Activated naive CD4-positive, alpha-beta T cell treated with Interleukin-2 at 50 U/mL for 16 hours (primary cell): ENCODE measurements around the gene CYP4A22.

Source experiments
- DNase-seq: peaks from one replicate; pipeline ENCODE4 v3.0.0-alpha.2; 2020

CYP4A22 gene

DNA sequence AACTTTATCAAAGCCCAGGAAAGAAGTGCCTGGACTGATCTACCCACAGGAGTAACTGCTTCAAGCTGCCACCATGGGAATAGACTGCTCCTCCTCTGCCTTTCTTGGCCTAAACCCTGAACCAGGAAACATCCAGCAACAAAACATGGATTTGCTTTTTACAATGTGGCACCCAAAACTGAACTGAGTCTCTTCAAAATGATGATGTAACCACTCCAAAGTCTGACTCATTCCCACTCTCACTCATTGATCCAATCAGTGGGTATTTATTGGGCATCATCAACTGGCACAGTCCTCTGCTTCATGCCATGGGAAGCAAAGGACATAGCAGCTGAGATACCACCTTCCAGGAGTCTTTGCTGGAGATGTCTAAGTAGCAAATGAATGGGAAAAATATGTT lies 23.5 kb downstream of the CYP4A22 start:
- DNase-seq = no peak

DNA sequence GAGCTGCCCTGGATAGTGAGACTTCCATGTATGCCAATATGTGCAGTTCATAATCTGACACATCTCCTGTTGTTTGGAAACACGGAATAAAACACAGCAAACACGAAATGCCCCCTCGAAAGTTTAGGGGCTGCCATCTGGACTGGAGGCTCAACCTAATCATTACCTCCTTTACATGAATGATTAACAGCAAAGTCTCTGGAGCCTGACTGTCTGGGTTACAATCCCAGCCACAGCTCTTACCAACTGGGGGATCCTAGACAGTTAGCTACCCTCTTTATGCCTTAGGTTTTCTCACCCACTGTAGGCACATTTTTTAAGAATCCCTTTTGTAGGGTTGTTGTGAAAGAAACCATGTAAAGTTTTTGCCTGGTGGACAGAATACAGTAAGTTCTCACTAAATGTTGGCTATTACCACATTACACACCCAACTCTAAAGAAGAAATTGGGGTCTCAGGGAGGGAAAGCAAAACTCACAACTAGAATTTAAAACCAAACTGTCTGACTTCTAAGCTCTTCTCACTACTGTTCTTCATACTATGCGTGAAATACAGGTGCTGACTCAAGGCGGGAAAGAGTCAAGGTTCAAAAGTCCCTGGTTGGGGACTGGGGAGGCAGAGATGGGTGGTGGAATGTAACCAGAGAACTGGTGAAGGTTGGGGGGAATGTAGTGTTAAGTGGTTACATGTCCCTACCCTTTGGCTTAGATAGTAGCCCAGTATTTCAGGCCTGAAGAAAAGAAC lies 24.2 kb downstream of the CYP4A22 start:
- no peak for DNase-seq

DNA sequence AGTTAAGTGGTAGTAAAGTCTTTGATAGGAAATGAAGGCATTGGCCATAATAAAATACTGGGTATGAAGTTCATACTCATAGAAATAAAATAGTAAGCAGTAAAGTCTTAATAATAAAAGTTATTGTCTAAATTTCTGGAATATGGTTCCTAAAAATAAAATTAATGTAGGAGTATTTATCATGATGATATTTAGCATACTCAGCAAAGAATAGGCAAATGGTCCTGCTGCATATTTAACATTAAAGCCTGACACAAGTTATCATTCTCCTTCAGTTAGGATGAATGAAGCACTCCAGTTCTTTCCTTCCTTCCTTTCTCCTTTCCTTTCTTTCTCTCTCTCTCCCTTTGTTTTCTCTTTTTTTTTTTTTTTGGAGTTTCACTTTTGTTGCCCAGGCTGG lies 27.3 kb downstream of the CYP4A22 start:
- no peak for DNase-seq

DNA sequence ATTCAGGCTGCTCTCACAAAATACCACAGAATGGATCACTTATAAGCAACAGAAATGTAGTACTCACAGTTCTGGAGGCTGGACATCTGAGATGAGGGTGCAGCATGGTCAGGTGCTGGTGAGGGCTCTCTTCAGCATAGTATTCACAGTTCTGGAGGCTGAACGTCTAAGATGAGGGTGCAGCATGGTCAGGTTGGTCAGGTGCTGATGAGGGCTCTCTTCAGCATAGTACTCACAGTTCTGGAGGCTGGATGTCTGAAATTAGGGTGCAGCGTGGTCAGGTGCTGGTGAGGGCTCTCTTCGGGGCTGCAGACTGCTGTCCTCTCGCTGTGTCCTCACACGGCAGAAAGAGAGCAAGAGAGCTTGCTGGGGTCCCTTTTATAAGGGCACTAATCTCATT lies 35.5 kb downstream of the CYP4A22 start:
- no peak for DNase-seq

DNA sequence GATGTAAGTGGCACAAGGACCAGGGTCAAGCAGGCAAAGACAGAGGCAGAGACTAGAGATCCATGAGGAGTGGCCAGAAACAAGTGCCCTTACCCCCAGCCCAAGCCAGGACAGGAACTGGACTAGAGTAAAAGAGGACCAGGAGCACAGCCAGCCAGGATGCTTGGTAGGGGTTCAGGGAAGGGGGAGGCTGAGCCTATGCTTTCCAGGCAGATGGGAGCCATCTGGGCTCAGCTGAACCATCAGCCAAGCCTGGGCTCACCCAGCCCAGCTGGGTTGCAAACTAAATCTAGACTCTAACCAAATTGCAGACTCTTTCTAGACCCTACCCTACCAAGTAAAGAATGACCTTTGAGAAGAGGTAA lies 37.4 kb downstream of the CYP4A22 start:
- DNase-seq = no peak

DNA sequence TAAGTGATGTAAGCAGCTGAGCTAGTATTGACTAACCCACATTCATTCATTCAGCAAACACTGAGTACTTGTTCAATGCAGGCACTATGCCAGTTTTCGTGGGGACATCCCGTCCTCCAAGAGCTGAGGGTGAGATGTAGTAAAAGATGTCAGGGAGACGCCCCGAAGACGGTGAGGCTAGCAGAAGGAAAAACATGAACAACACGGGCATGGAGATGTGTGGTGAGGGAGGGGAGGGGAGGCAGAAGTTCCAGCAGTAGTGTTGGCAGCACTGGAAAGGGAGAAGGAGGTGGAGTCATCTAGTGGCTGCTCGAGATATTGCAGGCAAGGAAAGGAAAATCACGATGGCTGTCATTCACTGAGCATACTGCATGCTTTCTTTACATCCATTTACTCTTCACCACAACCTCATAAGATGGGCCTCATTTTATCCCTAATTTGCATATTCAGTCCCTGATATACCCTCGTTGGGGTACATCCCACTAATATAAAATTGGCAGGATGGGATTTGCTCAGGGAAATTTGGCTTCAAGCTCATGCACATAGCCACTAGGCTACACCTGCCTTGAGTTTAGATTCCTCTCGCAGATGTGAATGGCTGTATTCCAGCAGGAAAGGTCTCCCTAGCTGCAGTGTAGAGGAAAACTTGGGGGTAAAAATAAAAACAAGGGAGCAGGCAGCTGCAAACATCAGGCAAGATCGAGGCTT lies 38.1 kb downstream of the CYP4A22 start:
- peak; percentile 50 for DNase-seq

DNA sequence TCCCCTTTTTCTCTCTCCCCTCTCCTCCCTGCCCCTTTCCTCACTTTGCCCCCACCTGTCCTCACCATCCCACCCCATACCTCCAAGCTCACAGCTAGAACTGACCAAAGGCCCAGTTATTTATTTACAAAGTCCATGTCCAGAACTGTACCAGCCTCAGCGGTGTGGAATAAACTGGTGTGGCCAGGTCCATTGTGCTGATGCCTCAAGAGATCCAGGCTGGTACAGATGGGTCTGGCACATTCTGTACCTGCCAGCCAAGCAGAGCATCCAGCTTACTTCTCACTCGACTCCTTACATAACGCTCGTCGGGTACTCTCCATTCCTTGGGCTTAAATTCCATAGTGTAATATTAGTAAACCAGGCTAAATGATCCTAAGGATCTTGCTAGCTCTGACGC lies 40.8 kb downstream of the CYP4A22 start:
- DNase-seq = no peak

DNA sequence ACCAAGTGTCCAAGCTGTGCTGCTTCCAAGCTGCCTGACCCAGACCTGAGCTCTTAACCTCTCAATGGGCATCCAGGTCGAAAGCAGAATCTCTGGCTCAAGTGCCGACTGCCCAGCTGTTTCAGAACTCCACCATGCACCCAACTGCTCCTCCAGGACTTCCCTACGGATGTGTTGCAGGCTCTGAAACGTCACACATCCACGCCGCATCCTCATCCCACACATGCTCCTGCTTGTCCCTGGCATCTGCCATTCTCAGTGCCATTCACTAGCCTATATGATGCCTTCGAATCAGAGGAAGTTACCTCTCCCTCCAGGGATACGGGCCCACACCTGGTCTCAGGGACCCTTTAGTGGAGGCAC lies 41.4 kb downstream of the CYP4A22 start:
- DNase-seq = no peak

DNA sequence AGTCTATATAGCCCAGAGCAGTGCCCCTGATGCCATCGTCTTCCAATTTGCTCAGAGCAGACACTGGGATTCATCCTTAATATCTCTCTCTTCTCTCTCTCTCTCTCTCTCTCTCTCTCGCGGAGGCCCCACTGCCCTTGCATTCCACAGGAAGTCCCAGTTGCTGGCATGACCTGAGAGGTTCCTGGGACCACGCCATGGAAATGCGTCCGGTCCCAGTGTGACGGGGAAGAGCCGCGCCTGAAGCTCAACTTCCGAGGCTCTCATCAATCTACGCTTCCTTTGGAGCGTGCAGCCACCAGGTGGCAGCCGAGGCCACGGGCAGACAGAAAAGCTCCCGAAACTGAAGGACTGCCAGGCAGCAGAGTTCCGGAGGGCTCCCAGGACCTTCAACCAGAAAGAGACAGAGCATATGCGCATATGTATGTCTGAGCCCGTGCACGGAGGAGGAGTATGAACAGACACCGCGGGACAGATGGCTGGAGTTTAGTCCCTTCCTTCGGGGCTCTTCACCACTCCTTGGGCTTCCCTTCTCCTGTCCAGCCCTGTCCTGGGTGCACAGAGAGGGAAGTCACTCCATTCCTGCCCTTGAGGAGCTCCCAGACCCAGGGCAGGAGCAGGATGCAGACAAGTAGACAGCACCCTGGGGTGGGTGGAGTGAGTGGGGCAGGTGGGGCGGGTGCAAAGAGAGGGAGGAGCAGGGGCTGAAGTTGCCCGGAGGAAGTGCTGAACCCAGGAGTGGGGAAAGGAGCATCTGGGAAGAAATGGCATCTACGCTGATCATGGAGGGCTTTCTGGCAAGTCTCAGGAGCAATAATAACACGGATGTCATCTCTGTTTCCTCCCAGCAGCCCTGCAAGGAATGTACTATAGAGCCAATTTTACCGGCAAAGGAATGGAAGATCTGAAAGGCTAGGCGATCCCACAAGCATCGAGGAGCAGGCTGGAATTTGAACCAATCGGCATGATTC lies 42.1 kb downstream of the CYP4A22 start:
- peak; percentile 78 for DNase-seq

DNA sequence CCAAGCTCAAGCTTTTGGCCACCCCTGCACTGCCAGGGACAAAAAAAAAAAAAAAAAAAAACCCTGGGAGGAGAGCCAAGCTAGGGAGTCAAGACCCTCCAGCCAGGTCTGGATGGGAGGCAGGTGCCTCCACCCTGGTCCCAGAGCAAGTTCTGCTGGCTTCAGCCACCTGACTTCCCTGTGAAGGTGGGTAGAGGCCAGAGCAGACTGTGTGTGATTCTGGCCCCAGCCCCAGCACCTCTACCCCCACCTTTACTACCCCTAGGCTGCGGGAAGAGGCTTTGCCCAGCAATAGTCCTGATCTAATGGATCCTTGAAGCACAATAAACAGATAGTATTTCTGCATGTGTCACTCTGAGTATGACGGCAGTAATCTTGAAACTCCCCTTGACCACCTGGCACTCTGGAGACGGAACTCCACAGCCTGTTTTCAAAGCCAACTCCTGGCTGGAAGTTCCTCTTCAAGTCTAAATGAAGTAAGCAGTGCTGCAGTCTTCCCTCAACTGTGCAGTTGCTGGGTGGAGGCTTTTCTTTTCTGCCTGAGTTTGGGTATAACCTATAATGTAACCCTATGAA lies 42.8 kb downstream of the CYP4A22 start:
- no peak for DNase-seq

DNA sequence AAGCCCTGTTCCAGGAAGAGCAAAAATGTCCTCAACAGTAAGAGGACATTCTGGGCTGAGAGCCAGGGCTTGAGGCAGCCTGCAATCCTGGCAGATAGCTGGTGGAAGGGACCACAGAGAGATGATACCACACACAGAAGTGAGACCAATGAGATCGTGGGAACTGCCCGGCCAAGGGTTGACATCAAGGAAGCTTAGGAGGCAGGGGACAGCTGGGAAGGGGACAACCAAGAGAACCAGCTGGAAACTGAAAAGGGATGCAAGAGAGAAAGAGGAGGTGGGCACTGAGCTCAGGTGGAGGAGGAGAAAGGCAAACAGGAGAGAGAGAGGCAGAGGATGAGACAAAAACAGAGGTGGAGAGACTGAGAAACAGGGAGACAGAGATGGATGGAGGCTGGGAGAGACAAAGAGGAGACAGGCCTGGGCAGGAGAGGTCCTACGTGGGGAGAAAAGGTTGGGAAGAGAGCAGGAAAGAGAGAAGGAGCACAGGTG lies 43.4 kb downstream of the CYP4A22 start:
- DNase-seq = no peak

DNA sequence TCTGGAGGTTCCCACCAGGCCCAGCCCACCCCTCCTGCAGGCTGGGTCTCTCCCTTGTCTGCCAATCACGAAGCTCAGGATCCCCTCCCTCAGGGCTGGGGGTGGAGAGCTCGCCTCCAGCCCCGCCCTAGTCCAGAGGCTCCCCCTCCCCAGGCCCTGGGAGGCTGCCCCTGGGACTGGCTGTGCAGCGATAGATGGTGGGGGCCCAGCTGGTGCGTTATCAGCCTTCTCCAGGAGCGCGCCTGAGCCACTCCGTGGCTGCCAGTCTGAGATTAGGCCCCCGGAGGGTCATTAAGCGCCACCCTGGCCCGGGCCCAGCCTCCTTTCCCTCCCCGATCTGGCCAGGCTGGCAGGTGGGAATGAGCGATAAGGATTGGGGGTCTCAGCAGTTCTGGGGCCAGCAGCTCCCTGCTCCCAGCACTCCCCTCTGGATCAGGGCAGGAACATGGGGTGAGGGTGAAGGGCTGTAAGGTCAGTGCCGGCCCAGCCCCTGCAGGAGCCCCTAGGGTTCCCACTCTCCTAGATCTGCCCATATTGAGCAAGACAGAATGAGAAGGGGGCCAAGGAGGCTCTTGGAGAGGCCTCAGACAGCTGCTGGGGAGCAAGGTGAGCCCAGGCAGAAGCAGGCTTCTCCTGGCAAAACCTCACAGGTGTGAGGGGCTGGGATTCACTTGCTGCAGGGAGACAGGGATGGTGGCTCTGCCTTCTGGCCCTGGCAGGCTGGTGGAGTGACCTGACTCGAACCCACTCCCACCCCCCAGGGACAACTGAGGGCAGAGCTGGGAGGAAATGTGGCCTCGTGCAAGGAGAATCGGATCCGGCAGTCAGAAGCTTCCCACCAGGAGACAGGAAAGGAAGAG lies 44.1 kb downstream of the CYP4A22 start:
- DNase-seq = no peak

DNA sequence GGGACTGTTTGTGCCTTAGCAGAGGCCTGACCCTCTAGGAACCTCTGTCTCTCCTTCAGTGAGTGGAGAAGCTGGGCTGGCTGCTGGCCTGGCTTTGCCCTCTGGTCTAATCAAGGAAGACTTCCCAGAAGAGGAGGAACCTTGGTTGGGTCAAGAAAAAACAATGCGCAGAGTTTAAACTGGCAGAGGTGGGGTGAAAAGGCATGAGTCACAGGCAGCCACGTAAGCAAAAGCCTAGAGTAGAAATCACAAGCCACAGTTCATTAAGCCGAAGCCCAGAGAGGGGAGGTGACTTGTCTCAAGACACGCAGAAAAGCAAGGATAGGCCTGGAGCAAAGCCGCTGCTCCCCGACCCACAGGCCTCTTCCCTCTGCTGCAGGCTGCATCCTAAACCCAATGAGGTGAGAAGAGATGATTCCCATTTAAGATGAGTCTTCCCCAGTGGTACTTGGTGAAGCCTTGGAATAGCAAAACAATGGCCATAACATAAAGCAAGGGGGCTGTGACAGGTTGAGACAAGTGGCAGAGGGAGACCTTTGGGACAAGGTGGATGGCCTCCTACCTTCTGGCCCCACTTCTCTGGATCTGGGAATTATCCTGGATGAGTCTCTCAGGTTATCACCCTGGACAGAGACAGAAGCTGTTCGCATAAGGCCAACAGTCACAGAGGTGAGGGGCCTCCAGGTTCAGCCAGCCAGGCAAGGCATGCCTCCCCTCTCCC lies 44.9 kb downstream of the CYP4A22 start:
- DNase-seq = no peak

DNA sequence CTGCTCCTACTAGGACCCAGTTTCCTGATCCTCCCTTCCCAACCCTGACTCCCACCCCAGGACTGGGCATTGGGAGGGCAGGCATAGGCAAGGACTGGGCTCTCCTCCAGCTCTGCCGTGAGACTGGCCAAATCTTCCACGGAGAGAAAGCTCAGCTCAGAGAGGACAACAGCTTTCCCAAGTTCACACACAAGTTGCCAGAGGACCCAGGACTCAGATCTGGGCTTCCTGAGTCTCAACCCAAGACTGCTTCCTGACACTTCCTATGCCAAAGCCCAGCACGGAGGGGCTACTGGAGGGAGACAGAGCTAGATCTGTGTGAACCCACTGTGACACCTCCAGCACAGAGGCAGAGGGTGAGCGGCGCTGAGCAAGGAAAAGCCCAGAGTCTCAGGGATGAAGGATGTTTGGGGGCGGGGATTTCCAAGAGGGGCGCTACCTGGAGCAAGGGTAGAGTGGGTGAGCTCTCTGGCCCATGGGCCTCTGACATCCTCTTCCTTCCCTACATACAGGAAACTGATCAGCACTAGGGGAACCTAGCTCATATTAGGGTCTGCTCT lies 45.5 kb downstream of the CYP4A22 start:
- DNase-seq = no peak

DNA sequence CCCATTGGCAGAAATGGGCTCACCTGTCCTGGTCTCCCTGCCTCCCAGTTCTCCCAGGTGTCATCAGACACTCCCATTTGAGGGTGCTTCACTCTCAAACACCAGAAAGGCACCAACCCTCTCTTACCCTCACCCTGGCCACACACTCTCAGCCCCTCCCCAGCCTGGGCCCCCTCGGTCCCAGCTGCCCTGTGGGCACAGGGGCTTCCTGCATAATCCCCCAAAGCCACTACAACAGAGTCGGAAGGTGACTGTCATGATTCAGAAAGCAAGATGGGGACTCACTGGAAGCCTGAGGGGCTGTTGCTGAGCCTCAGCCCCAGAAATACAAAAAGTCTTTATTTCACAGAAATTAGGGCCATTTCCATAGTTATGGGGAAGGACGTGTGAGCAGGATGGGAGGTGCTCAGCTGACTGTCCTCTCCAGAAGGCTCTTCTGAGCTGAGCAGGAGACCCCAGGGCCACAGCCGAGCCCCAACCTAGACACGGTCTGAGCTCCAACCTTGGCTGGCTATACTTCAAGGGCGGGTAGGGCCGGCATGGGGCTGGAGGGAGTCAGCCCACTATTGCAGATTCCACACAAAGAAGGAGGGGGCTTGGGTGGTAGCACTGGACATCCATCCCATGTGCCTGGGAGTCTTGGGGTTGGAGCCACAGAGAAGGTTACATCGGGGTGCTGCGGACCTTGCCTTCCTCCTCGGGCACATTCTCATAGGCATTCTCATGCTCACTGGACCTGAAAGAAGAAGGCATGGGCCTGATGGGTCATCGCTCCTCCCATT lies 46.3 kb downstream of the CYP4A22 start:
- DNase-seq = no peak

DNA sequence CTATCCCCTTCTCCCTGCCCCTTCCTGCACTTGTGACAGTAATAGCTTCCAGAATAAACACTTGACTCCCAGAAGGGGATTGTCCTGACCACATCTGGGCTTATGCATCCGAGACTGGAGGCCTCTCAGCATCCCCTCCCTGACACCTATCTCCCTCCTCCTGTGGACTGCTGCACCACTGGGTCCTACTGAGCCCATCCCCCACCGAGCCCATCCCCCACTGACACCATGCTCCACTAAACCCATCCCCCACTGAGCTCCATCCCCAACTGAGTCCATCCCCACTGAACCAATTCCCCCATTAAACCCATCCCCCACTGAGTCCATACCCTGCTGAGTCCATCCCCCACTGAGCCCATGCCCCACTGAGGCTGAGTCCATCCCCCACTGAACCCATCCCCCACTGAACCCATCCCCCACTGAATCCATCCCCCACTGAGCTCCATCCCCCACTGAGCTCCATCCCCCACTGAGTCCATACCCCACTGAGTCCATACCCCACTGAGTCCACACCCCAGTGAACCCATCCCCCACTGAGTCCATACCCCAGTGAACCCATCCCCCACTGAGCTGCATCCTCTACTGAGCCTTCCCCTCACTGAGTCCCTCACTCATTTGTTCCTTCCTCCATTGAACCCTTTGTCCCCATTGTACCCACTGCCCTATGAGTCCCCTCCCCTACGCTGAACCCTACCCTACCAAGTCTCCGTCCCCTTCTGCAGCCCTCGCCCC lies 47.0 kb downstream of the CYP4A22 start:
- no peak for DNase-seq

DNA sequence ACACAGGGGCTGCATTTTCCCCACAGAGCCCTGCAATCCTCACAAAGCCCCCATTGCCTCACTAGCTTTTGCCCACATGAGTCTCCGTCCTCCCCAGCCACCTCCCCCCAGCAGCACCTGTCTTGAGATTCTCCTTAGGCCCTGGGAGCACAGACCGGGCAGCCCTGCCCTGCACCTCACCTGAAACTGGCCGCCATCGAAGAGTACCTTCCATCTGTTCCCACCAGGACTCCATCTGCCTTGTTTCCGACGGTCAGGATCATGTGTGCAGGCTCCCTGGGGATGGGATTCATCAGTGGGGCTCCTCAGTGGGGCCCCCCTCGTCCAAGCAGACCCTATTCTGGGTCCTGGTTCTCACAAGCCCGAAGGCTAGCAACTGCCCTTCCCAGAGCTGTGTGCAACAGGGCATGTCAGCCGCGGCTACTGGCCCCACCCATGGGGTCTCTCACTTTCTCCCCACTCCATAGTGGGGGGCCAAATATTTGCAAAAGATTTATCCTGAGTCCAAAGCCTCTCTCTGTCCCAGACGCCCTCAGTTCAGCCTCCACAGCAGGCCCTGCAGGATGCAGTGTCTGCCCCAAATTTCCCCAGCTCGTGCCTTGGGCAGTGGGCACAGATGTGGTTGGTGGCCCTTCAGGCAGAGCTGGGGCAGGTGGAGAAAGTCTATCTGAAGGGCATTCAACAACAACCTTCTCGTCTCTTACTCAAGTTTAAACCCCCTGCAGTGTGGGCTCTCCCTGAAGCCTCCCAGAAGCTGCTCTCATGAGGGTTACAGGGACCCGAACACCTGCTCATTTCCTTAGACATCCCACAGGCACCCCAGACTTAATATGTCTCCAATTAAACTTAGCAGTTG lies 47.8 kb downstream of the CYP4A22 start:
- no peak for DNase-seq
